HepG2 (cell line): ENCODE results near the gene ASF1B. TPM values are rescaled to one million over a fixed set of nuclear protein-coding genes. Genes with fewer than 3 reads are reported as not detected.
A peak's percentile ranks its signal among the peaks of the same experiment; 100 is the strongest.

Source experiments
- DMAP1 ChIP-seq: IDR thresholded peaks from 2 replicates; pipeline ENCODE4 v1.6.1; 2016
- EHMT2 ChIP-seq: fragments of 200-600 bp; sonication (generic); IDR thresholded peaks from 2 replicates; pipeline ENCODE4 v1.7.0; 2017; ENCODE audit warnings: antibody characterized with exemption, low read depth, low read length, borderline replicate concordance
- GATAD1 ChIP-seq: IDR thresholded peaks from 2 replicates; pipeline ENCODE4 v1.6.1; 2016; ENCODE audit warnings: missing genetic modification reagents, missing compliant biosample characterization
- JUNB ChIP-seq: sonication (generic); formaldehyde crosslinking; IDR thresholded peaks from 2 replicates; pipeline ENCODE4 v1.8.0; 2022; ENCODE audit warnings: missing genetic modification reagents, mild to moderate bottlenecking, borderline replicate concordance
- MATR3 ChIP-seq: sonication (generic); formaldehyde crosslinking; IDR thresholded peaks from 2 replicates; pipeline ENCODE4 v1.4.0; 2020; ENCODE audit warnings: missing genetic modification reagents
- NFE2 ChIP-seq: sonication (generic); formaldehyde crosslinking; IDR thresholded peaks from 2 replicates; pipeline ENCODE4 v1.4.0; 2020; ENCODE audit warnings: missing genetic modification reagents
- NPAS2 ChIP-seq: sonication (generic); formaldehyde crosslinking; IDR thresholded peaks from 2 replicates; pipeline ENCODE4 v1.8.0; 2022; ENCODE audit warnings: mild to moderate bottlenecking, missing genetic modification reagents, borderline replicate concordance
- SAP130 ChIP-seq: IDR thresholded peaks from 2 replicates; pipeline ENCODE4 v1.6.1; 2016; ENCODE audit warnings: low read depth
- SATB2 ChIP-seq: sonication (generic); formaldehyde crosslinking; IDR thresholded peaks from 2 replicates; pipeline ENCODE4 v1.5.0; 2020; ENCODE audit warnings: missing genetic modification reagents
- SMYD3 ChIP-seq: sonication (generic); formaldehyde crosslinking; IDR thresholded peaks from 2 replicates; pipeline ENCODE4 v1.8.1; 2023; ENCODE audit warnings: mild to moderate bottlenecking, missing genetic modification reagents
- ZNF121 ChIP-seq: sonication (generic); formaldehyde crosslinking; IDR thresholded peaks from 2 replicates; pipeline ENCODE4 v1.5.0; 2020; ENCODE audit warnings: mild to moderate bottlenecking, missing genetic modification reagents
- ZNF883 ChIP-seq: sonication (generic); formaldehyde crosslinking; IDR thresholded peaks from 2 replicates; pipeline ENCODE4 v1.5.1; 2020; ENCODE audit warnings: mild to moderate bottlenecking, missing genetic modification reagents; ENCODE audit errors: not compliant biosample characterization
- polyA plus RNA-seq, 8 experiments: library from polyadenylated mRNA; depleted of rRNA in 3 of 8; stranded (reverse) in 7 of 8; unstranded in 1 of 8; fragments of >200 nt; fragmentation: Illumina TruSeq in 4 of 8; extraction: Trizol in 4 of 8; gene quantifications; 2 replicates each; pipeline versions ENCODE4 v1.2.1 to v1.2.3, GENCODE V29; 2011 to 2016; ENCODE audit warnings: low read depth in 4 of 8, missing spikeins in 1 of 8, mixed read lengths in 1 of 8; ENCODE audit not compliant: insufficient read depth in 1 of 8
- total RNA-seq, 5 experiments: library from RNA; depleted of rRNA; stranded (reverse); fragments of >200 nt; fragmentation: Illumina TruSeq; extraction: Trizol; gene quantifications; 2 replicates each; pipeline ENCODE4 v1.2.3, GENCODE V29; 2016; ENCODE audit warnings: low read depth in 1 of 5
- TF ChIP-seq, protein P1 (sequence below), 2 experiments: sonication (generic) in 1 of 2; formaldehyde crosslinking in 1 of 2; IDR thresholded peaks; 2 replicates each; pipeline versions ENCODE4 v1.4.0 to v1.6.1; 2018 to 2020; ENCODE audit warnings: missing genetic modification reagents in 2 of 2, borderline replicate concordance in 1 of 2, low read depth in 1 of 2, mild to moderate bottlenecking in 1 of 2, missing biosample characterization in 1 of 2
- TF ChIP-seq, protein P2 (sequence below): sonication (generic); formaldehyde crosslinking; IDR thresholded peaks from 2 replicates; pipeline ENCODE4 v1.5.1; 2020; ENCODE audit warnings: missing genetic modification reagents, mild to moderate bottlenecking, borderline replicate concordance
- TF ChIP-seq, protein P3 (sequence below): sonication (generic); formaldehyde crosslinking; IDR thresholded peaks from 2 replicates; pipeline ENCODE4 v1.4.0; 2020; ENCODE audit warnings: missing genetic modification reagents, mild to moderate bottlenecking, borderline replicate concordance
- TF ChIP-seq, protein P4 (sequence below): sonication (generic); formaldehyde crosslinking; IDR thresholded peaks from 2 replicates; pipeline ENCODE4 v1.5.1; 2020; ENCODE audit warnings: missing genetic modification reagents, mild to moderate bottlenecking, borderline replicate concordance
- TF ChIP-seq, protein P5 (sequence below): sonication (generic); formaldehyde crosslinking; IDR thresholded peaks from 2 replicates; pipeline ENCODE4 v1.4.0; 2020; ENCODE audit warnings: missing genetic modification reagents, borderline replicate concordance
- TF ChIP-seq, protein P6 (sequence below): sonication (generic); formaldehyde crosslinking; IDR thresholded peaks from 2 replicates; pipeline ENCODE4 v1.4.0; 2020; ENCODE audit warnings: missing genetic modification reagents

ASF1B gene
- total and polyA plus RNA-seq, 2 of the 13 experiments (the other 11 are each of a cell fraction or from before 2014, with no cell fraction given), result 18.2 to 24.8 TPM

DNA sequence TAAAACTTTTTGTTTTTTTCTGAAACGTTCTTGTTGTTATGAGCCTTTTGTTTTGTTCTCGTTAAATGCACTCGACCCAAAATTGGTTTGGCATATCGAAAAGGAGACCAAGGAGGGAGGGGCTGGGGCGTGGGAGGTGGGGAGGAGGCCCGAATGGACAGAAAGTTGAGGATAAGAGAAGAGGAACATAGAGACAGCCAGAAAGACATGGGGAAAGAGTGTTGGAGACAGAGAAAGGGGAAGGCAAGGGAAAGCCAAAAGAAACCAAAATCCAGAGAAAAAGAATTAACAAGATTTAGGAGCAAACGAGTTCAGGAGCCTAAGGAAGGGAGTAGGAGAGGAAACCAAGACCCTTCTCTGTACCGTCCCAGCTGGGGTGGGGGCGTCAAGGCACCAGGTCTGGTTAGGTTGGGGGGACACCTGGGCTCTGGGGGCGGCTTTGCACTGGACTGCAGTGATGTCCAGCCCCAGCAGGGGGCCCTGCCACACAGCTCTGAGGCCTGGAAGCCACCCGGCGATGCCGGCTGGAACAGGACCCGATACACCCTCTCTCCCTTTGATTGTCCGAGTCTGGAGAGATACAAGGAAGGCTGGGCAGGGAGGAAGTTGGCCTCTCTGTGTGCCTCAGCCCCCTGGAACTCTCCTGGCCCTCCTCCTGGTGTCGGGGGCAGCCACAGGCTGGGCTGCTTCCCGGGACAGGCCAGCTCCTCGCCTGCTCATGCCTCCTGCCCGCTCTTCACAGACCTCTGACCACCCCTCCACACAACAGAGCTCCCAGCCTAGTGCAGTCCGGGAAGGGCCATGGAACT, 11.6 kb upstream of the ASF1B start (continued):
- TF ChIP-seq, protein P1, sequence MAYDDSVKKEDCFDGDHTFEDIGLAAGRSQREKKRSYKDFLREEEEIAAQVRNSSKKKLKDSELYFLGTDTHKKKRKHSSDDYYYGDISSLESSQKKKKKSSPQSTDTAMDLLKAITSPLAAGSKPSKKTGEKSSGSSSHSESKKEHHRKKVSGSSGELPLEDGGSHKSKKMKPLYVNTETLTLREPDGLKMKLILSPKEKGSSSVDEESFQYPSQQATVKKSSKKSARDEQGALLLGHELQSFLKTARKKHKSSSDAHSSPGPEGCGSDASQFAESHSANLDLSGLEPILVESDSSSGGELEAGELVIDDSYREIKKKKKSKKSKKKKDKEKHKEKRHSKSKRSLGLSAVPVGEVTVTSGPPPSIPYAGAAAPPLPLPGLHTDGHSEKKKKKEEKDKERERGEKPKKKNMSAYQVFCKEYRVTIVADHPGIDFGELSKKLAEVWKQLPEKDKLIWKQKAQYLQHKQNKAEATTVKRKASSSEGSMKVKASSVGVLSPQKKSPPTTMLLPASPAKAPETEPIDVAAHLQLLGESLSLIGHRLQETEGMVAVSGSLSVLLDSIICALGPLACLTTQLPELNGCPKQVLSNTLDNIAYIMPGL (CRISPR knock-in tag; IDR thresholded peaks at IDR 0.05; ENCODE audit: borderline replicate concordance in 1 of 2, low read depth in 1 of 2), result peak; percentile 33 to 67; a peak in 1 of 4 replicates
- no peak for TF ChIP-seq SMYD3 (CRISPR knock-in tag)
- TF ChIP-seq MATR3 (CRISPR knock-in tag), result no peak
- no peak for TF ChIP-seq ZNF883 (CRISPR knock-in tag)
- no peak for TF ChIP-seq DMAP1 (CRISPR knock-in tag)
- TF ChIP-seq, protein P2, sequence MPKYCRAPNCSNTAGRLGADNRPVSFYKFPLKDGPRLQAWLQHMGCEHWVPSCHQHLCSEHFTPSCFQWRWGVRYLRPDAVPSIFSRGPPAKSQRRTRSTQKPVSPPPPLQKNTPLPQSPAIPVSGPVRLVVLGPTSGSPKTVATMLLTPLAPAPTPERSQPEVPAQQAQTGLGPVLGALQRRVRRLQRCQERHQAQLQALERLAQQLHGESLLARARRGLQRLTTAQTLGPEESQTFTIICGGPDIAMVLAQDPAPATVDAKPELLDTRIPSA (CRISPR knock-in tag), result no peak
- TF ChIP-seq, protein P3, sequence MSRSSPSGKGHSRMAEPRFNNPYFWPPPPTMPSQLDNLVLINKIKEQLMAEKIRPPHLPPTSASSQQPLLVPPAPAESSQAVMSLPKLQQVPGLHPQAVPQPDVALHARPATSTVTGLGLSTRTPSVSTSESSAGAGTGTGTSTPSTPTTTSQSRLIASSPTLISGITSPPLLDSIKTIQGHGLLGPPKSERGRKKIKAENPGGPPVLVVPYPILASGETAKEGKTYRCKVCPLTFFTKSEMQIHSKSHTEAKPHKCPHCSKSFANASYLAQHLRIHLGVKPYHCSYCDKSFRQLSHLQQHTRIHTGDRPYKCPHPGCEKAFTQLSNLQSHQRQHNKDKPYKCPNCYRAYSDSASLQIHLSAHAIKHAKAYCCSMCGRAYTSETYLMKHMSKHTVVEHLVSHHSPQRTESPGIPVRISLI (CRISPR knock-in tag), result no peak
- no peak for TF ChIP-seq GATAD1 (CRISPR knock-in tag)
- no peak for TF ChIP-seq EHMT2
- no peak for TF ChIP-seq ZNF121 (CRISPR knock-in tag)
- no peak for TF ChIP-seq NPAS2 (CRISPR knock-in tag)
- TF ChIP-seq NFE2 (CRISPR knock-in tag), result no peak
- TF ChIP-seq JUNB (CRISPR knock-in tag), result no peak
- TF ChIP-seq SATB2, result no peak
- TF ChIP-seq, protein P4, sequence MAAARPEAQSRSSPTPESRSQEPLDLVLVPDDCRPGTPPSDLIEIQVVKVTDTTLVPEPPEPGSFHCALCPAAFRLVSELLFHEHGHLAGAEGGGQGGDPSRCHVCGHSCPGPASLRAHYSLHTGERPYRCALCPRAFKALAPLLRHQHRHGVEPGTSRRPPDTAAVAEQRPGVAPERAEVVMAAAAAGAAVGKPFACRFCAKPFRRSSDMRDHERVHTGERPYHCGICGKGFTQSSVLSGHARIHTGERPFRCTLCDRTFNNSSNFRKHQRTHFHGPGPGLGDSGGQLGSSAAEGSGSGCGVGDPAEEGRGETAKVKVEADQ (CRISPR knock-in tag), result no peak
- TF ChIP-seq, protein P5, sequence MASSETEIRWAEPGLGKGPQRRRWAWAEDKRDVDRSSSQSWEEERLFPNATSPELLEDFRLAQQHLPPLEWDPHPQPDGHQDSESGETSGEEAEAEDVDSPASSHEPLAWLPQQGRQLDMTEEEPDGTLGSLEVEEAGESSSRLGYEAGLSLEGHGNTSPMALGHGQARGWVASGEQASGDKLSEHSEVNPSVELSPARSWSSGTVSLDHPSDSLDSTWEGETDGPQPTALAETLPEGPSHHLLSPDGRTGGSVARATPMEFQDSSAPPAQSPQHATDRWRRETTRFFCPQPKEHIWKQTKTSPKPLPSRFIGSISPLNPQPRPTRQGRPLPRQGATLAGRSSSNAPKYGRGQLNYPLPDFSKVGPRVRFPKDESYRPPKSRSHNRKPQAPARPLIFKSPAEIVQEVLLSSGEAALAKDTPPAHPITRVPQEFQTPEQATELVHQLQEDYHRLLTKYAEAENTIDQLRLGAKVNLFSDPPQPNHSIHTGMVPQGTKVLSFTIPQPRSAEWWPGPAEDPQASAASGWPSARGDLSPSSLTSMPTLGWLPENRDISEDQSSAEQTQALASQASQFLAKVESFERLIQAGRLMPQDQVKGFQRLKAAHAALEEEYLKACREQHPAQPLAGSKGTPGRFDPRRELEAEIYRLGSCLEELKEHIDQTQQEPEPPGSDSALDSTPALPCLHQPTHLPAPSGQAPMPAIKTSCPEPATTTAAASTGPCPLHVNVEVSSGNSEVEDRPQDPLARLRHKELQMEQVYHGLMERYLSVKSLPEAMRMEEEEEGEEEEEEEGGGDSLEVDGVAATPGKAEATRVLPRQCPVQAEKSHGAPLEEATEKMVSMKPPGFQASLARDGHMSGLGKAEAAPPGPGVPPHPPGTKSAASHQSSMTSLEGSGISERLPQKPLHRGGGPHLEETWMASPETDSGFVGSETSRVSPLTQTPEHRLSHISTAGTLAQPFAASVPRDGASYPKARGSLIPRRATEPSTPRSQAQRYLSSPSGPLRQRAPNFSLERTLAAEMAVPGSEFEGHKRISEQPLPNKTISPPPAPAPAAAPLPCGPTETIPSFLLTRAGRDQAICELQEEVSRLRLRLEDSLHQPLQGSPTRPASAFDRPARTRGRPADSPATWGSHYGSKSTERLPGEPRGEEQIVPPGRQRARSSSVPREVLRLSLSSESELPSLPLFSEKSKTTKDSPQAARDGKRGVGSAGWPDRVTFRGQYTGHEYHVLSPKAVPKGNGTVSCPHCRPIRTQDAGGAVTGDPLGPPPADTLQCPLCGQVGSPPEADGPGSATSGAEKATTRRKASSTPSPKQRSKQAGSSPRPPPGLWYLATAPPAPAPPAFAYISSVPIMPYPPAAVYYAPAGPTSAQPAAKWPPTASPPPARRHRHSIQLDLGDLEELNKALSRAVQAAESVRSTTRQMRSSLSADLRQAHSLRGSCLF (CRISPR knock-in tag), result no peak
- TF ChIP-seq, protein P6, sequence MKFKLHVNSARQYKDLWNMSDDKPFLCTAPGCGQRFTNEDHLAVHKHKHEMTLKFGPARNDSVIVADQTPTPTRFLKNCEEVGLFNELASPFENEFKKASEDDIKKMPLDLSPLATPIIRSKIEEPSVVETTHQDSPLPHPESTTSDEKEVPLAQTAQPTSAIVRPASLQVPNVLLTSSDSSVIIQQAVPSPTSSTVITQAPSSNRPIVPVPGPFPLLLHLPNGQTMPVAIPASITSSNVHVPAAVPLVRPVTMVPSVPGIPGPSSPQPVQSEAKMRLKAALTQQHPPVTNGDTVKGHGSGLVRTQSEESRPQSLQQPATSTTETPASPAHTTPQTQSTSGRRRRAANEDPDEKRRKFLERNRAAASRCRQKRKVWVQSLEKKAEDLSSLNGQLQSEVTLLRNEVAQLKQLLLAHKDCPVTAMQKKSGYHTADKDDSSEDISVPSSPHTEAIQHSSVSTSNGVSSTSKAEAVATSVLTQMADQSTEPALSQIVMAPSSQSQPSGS (CRISPR knock-in tag), result no peak
- TF ChIP-seq SAP130 (CRISPR knock-in tag), result peak; percentile 26; the same call in 1 of the 2 replicates
